Spleen (tissue), 11 donors: ENCODE results near the gene LDLRAD1. TPM values are rescaled to one million over a fixed set of nuclear protein-coding genes. Genes with fewer than 3 reads are reported as not detected.
"Not testable (repeated sequence)": the region's sequence is repeated elsewhere in the genome, so short reads cannot be mapped to it uniquely, and the experiment has no call there.

Experiments
- DNase-seq: peaks from one replicate; pipeline ENCODE4 v3.0.0-alpha.2; 2020
- H3K27ac ChIP-seq, 8 donors: fragments of 200-600 bp; sonication (generic) in 7 of 8; 1 replicate in 4 of 8; 2 replicates in 4 of 8; pipeline versions ENCODE4 v1.5.0 to v1.8.0; 2016 to 2021; ENCODE audit warnings: inconsistent platforms in 4 of 8, mild to moderate bottlenecking in 4 of 8, moderate library complexity in 1 of 8
- H3K27me3 ChIP-seq, 7 donors: fragments of 200-600 bp; sonication (generic) in 6 of 7; replicated peaks in 1 of 7; 1 replicate in 4 of 7; 2 replicates in 3 of 7; pipeline versions ENCODE4 v1.5.0 to v1.8.0; 2016 to 2021; ENCODE audit warnings: inconsistent platforms in 3 of 7, mild to moderate bottlenecking in 1 of 7
- H3K36me3 ChIP-seq, 6 donors: fragments of 200-600 bp; sonication (generic) in 5 of 6; 1 replicate in 4 of 6; 2 replicates in 2 of 6; pipeline versions ENCODE4 v1.5.0 to v1.8.0; 2016 to 2021; ENCODE audit warnings: inconsistent platforms in 2 of 6
- H3K4me1 ChIP-seq, 6 donors: fragments of 200-600 bp; sonication (generic) in 5 of 6; 1 replicate in 3 of 6; 2 replicates in 3 of 6; pipeline versions ENCODE4 v1.5.0 to v1.8.0; 2016 to 2021; ENCODE audit warnings: inconsistent platforms in 3 of 6
- H3K4me3 ChIP-seq, 8 donors: fragments of 200-600 bp; sonication (generic) in 7 of 8; 1 replicate in 4 of 8; 2 replicates in 4 of 8; pipeline versions ENCODE4 v1.5.0 to v1.8.0; 2016 to 2021; ENCODE audit warnings: inconsistent platforms in 4 of 8, mild to moderate bottlenecking in 4 of 8, moderate library complexity in 2 of 8
- H3K9me3 ChIP-seq, 8 donors: fragments of 200-600 bp; sonication (generic) in 7 of 8; 1 replicate in 4 of 8; 2 replicates in 4 of 8; pipeline versions ENCODE4 v1.5.0 to v1.8.0; 2016 to 2021; ENCODE audit warnings: inconsistent platforms in 4 of 8
- POLR2A ChIP-seq, 3 donors: fragments of 450-650 bp; IDR thresholded peaks; one replicate each; pipeline ENCODE4 v1.5.1; 2017; ENCODE audit warnings: antibody characterized with exemption in 3 of 3, mild to moderate bottlenecking in 1 of 3
- POLR2AphosphoS5 ChIP-seq, 3 donors: sonication (generic); formaldehyde crosslinking; IDR thresholded peaks; one replicate each; pipeline ENCODE4 v1.5.1; 2017; ENCODE audit warnings: antibody characterized with exemption in 3 of 3
- WGBS, 5 donors: extraction: QIAGEN DNeasy Blood & Tissue Kit in 3 of 5; methylation state at CpG; one replicate each; pipeline versions ENCODE4 v1.1.5 to v1.1.7; 2013 to 2018; 5-methylcytosine and 5-hydroxymethylcytosine counted together
- intact Hi-C: fragments of 100-400 bp; cut with DNase I; formaldehyde crosslinking; loops from one replicate; pipeline ENCODE4 v1.15.0; 2023; ENCODE audit warnings: low total_unique reads
- polyA plus RNA-seq, 3 donors: library from polyadenylated mRNA; stranded (reverse); fragments of 200-250 nt; gene quantifications; one replicate each; pipeline ENCODE4 v1.2.1, GENCODE V29; 2013
- total RNA-seq, 7 donors: library from RNA; depleted of rRNA in 3 of 7; stranded (reverse); fragments of >200 nt in 3 of 7; fragmentation: NEBNext Ultra II Directional in 4 of 7; extraction: Animal tissue kit (Norgen Biotek cat#: 25700) in 4 of 7; gene quantifications; one replicate each; pipeline versions ENCODE4 v1.1.0 to v1.2.1, GENCODE V29; 2016 to 2021
- TF ChIP-seq, protein P1 (sequence below), 11 experiments: fragments of 200-600 bp in 7 of 11; fragments of 450-650 bp in 4 of 11; sonication (generic) in 4 of 11; IDR thresholded peaks in 8 of 11; conservative IDR thresholded peaks in 3 of 11; 1 replicate in 7 of 11; 2 replicates in 4 of 11; pipeline versions ENCODE4 v1.4.0 to v1.8.0; 2016 to 2021; ENCODE audit warnings: antibody characterized with exemption in 11 of 11, inconsistent platforms in 4 of 11, mild to moderate bottlenecking in 1 of 11
- donor health status: healthy with polysubstance abuse.
- donor health status: DM: no; HTN: no; CAD: no; lungs with moderate emphysema.
- donor health status: DM: no; HTN: no; CAD: no.
- donor health status: Bipolar disorder and iron deficiency.
- donor health status: healthy.
- donor health status: DM: no; HTN: no; CAD: no.
- donor health status: DM: yes; HTN: yes; CAD: no.

Gene LDLRAD1
- total and polyA plus RNA-seq, 10 donors: not detected

DNA sequence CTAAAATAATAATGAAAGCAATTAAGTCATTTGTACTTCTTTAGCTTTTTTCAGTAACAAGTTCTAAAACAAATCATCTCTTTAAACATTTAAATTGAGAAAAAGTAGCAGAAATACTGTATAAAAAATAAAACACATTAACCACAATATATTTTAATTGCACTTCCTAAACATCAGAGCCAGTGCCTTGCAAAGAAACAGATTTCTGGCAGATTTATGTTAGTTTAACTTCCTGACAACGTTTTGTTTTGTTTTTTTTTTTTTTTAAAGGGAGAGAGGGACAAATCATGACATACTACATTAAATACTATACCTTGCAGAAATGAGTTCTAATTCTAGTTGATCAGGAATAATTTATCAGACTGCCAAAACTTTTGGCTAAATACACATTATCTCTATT, 23.8 kb upstream of the LDLRAD1 start:
- H3K4me3 ChIP-seq: no peak overlapping the region
- peaks cover 3 to 98% (median 71%) of the 10 kb centered on the region in 6 donors for H3K36me3 ChIP-seq
- peaks cover 0 to 24% (median 8%) of the 10 kb centered on the region in 6 donors for H3K4me1 ChIP-seq
- intact Hi-C loops: loop anchor here (10.0 kb wide), 1 partner anchor 87 kb away; no protein-coding TSS in a partner anchor
- TF ChIP-seq, protein P1, sequence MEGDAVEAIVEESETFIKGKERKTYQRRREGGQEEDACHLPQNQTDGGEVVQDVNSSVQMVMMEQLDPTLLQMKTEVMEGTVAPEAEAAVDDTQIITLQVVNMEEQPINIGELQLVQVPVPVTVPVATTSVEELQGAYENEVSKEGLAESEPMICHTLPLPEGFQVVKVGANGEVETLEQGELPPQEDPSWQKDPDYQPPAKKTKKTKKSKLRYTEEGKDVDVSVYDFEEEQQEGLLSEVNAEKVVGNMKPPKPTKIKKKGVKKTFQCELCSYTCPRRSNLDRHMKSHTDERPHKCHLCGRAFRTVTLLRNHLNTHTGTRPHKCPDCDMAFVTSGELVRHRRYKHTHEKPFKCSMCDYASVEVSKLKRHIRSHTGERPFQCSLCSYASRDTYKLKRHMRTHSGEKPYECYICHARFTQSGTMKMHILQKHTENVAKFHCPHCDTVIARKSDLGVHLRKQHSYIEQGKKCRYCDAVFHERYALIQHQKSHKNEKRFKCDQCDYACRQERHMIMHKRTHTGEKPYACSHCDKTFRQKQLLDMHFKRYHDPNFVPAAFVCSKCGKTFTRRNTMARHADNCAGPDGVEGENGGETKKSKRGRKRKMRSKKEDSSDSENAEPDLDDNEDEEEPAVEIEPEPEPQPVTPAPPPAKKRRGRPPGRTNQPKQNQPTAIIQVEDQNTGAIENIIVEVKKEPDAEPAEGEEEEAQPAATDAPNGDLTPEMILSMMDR (IDR thresholded peaks at IDR 0.05 in 8 of 11, conservative IDR thresholded peaks at IDR 0.05 in 3 of 11): no peak
- TF ChIP-seq POLR2AphosphoS5 (IDR thresholded peaks at IDR 0.05) (no peak), POLR2A (IDR thresholded peaks at IDR 0.05) (no peak)
- no peaks in the 10 kb centered on the region for H3K27me3 ChIP-seq
- WGBS, 5 donors: 2 to 13% (median 4%) methylated on average over 1 of the region's 1 CpG
- H3K9me3 ChIP-seq: no peaks in the 10 kb centered on the region
- no peak overlapping the region for H3K27ac ChIP-seq
- DNase-seq: no peak

DNA sequence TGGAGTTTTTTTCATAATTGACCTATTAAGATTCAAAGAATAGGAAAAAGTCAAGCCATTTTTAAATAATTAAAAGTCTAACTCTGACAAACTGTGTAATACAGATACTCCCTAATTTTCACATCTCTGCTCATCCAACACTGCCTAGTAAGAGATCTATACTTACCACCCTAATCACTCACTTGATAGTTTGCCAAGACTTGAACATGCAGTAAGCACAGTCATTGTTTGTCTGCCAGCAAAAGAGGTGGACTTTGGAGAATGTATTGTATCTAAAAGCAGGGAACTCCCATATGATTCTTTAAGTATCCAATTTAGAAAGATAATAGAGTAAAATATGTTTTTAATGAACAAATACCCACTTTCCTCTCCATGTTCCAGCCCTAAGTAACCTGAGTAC, 19.5 kb upstream of the LDLRAD1 start:
- H3K27me3 ChIP-seq: no peaks in the 10 kb centered on the region
- H3K9me3 ChIP-seq: no peaks in the 10 kb centered on the region
- no peak for TF ChIP-seq POLR2A (IDR thresholded peaks at IDR 0.05)
- TF ChIP-seq POLR2AphosphoS5 (IDR thresholded peaks at IDR 0.05): no peak
- TF ChIP-seq, protein P1 (IDR thresholded peaks at IDR 0.05 in 8 of 11, conservative IDR thresholded peaks at IDR 0.05 in 3 of 11): no peak
- no peak for DNase-seq
- no peak overlapping the region for H3K27ac ChIP-seq
- no peak overlapping the region for H3K4me3 ChIP-seq
- H3K4me1 ChIP-seq: no peaks in the 10 kb centered on the region
- intact Hi-C loops: no loop called here
- peaks cover 6 to 100% (median 95%) of the 10 kb centered on the region in 6 donors for H3K36me3 ChIP-seq

DNA sequence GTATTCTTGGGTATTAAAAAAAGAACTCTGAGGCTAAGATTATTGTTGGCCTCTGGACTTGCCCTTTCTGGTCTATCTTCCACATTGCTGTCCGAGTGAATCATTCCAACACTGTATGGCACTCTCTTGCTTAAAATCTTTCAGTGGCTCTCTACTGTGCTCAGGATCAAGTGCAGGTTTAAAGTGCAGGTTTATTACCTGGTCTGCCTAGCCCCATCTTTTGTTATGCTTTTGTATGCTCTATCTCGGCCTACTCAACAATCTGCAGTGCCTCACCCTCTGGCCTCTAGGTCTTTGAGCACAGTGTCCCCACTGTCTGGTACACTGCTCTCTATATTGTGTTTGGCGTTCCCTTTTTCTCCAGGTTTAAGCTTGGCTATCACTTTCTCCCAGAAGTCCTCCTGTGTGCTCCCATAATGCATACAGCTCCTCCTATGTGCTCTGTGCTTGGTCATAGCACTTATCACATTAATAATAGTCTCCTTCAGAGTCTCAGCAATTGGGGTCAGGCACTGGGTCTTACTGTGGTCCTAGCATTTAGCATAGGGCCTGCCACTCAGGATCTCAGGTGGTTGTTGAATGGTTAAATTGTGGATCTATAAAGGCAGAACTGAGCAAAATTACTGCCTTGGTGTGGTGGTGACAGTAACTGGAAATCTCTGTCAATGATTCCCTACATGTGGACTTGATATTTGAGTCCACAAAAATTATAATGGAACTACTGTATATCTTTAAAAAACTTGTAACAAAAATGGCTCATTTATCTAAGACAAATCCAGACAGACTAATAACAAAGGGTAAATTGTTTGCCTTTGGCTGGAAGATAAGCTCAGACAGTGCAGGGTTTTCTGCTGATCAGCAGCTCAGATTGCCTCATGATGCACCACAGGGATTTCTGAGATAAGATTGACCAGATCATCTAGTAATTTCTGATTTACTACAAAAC, 10.6 kb upstream of the LDLRAD1 start:
- no peaks in the 10 kb centered on the region for H3K9me3 ChIP-seq
- H3K27me3 ChIP-seq: no peaks in the 10 kb centered on the region
- DNase-seq: no peak
- no peaks in the 10 kb centered on the region for H3K4me1 ChIP-seq
- TF ChIP-seq, protein P1 (IDR thresholded peaks at IDR 0.05 in 8 of 11, conservative IDR thresholded peaks at IDR 0.05 in 3 of 11): no peak
- TF ChIP-seq POLR2AphosphoS5 (IDR thresholded peaks at IDR 0.05): peak in 1 of 3 donors; percentile 16
- TF ChIP-seq POLR2A (IDR thresholded peaks at IDR 0.05): no peak
- no peak overlapping the region for H3K27ac ChIP-seq
- H3K36me3 ChIP-seq: peaks cover 0 to 53% (median 36%) of the 10 kb centered on the region in 6 donors
- H3K4me3 ChIP-seq: no peak overlapping the region
- WGBS, 5 donors: 89 to 96% (median 92%) methylated on average over 3 of the region's 3 CpGs
- intact Hi-C loops: no loop called here

DNA sequence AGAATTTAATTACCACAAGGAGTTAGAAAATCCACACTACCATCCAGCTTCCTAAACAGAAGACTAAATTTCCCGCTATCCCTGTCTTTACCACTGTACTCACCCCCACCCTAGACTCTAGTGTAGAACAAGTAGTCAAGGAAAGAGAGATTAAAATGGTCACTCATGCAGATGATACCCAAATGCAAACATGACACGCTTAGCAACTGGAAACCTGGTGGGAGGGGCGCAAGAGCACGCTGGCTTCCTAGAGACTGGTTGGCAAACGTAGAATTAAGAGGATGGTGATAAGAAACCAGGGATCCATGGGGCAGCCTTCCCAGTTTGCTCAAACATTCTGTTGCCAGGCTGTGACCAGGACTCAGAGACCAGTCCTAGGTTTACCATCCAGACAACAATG, 9.9 kb upstream of the LDLRAD1 start:
- H3K9me3 ChIP-seq: no peaks in the 10 kb centered on the region
- no peak overlapping the region for H3K4me3 ChIP-seq
- no peak for TF ChIP-seq POLR2AphosphoS5 (IDR thresholded peaks at IDR 0.05)
- TF ChIP-seq, protein P1 (IDR thresholded peaks at IDR 0.05 in 8 of 11, conservative IDR thresholded peaks at IDR 0.05 in 3 of 11): no peak
- no peak for TF ChIP-seq POLR2A (IDR thresholded peaks at IDR 0.05)
- H3K36me3 ChIP-seq: peaks cover 0 to 46% (median 29%) of the 10 kb centered on the region in 6 donors
- H3K27ac ChIP-seq: no peak overlapping the region
- no peaks in the 10 kb centered on the region for H3K4me1 ChIP-seq
- 90 to 97% (median 93%) methylated on average over 5 of the region's 5 CpGs for WGBS, 5 donors
- intact Hi-C loops: no loop called here
- no peak for DNase-seq
- no peaks in the 10 kb centered on the region for H3K27me3 ChIP-seq

DNA sequence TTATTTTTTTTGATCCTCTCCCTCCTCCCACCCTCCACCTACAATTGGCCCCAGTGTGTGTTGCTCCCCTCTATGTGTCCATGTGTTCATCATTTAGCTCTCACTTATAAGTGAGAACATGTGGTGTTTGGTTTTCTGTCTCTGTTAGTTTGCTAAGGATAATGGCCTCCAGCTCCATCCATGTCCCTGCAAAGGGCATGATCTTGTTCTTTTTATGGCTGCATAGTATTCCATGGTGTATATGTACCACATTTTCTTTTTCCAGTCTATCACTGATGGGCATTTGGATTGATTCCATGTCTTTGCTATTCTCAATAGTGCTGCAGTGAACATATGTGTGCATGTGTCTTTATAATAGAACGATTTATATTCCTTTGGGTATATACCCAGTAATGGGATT, 6.8 kb upstream of the LDLRAD1 start:
- H3K4me1 ChIP-seq, H3K4me3 ChIP-seq, H3K9me3 ChIP-seq, H3K27ac ChIP-seq, DNase-seq, H3K27me3 ChIP-seq, intact Hi-C loops: not testable (repeated sequence)
- WGBS, 5 donors: 96 to 98% (median 97%) methylated on average over 1 of the region's 1 CpG
- peaks cover 0 to 15% (median 6%) of the 10 kb centered on the region in 6 donors for H3K36me3 ChIP-seq
